HepG2 (cell line): ENCODE measurements around the gene PRDM10. TPM values are rescaled to one million over a fixed set of nuclear protein-coding genes. Genes with fewer than 3 reads are reported as not detected.

Experiments
- AHDC1 ChIP-seq: sonication (generic); formaldehyde crosslinking; IDR thresholded peaks from 2 replicates; pipeline ENCODE4 v1.5.1; 2020; ENCODE audit warnings: mild to moderate bottlenecking, missing genetic modification reagents, borderline replicate concordance
- ARNT ChIP-seq: fragments of 450-650 bp; IDR thresholded peaks from 2 replicates; pipeline ENCODE4 v1.6.1; 2017
- BHLHE40 ChIP-seq: IDR thresholded peaks from 2 replicates; pipeline ENCODE4 v1.6.1; 2011; ENCODE audit warnings: low read length, improper control_type of control experiment
- CREBL2 ChIP-seq: sonication (generic); formaldehyde crosslinking; IDR thresholded peaks from 2 replicates; pipeline ENCODE4 v1.8.1; 2023; ENCODE audit warnings: missing genetic modification reagents, mild to moderate bottlenecking, borderline replicate concordance
- ELF3 ChIP-seq: IDR thresholded peaks from 2 replicates; pipeline ENCODE4 v1.6.1; 2016; ENCODE audit warnings: missing genetic modification reagents, missing compliant biosample characterization
- ERF ChIP-seq: IDR thresholded peaks from 2 replicates; pipeline ENCODE4 v1.6.1; 2018; ENCODE audit warnings: missing biosample characterization, missing genetic modification reagents
- ESRRA ChIP-seq: sonication (generic); formaldehyde crosslinking; IDR thresholded peaks from 2 replicates; pipeline ENCODE4 v1.5.1; 2020; ENCODE audit warnings: mild to moderate bottlenecking, low read depth, missing genetic modification reagents
- HNF1B ChIP-seq: sonication (generic); formaldehyde crosslinking; IDR thresholded peaks from 2 replicates; pipeline ENCODE4 v1.5.1; 2020; ENCODE audit warnings: mild to moderate bottlenecking, moderate library complexity, missing genetic modification reagents
- HNF4G ChIP-seq, 2 experiments: sonication (generic) in 1 of 2; formaldehyde crosslinking in 1 of 2; IDR thresholded peaks; 2 replicates each; pipeline versions ENCODE4 v1.4.0 to v1.6.1; 2011 to 2020; ENCODE audit warnings: borderline replicate concordance in 2 of 2, low read depth in 2 of 2, mild to moderate bottlenecking in 2 of 2, low read length in 1 of 2, missing genetic modification reagents in 1 of 2, moderate library complexity in 1 of 2
- ISL2 ChIP-seq: sonication (generic); formaldehyde crosslinking; IDR thresholded peaks from 2 replicates; pipeline ENCODE4 v1.5.0; 2020; ENCODE audit warnings: missing genetic modification reagents
- KDM2A ChIP-seq: sonication (generic); formaldehyde crosslinking; IDR thresholded peaks from 2 replicates; pipeline ENCODE4 v1.4.0; 2020; ENCODE audit warnings: low read depth, missing genetic modification reagents, borderline replicate concordance
- KLF11 ChIP-seq: IDR thresholded peaks from 2 replicates; pipeline ENCODE4 v1.6.1; 2016; ENCODE audit warnings: missing compliant biosample characterization
- MATR3 ChIP-seq: sonication (generic); formaldehyde crosslinking; IDR thresholded peaks from 2 replicates; pipeline ENCODE4 v1.4.0; 2020; ENCODE audit warnings: missing genetic modification reagents
- PHF8 ChIP-seq: sonication (generic); formaldehyde crosslinking; IDR thresholded peaks from 2 replicates; pipeline ENCODE4 v1.5.0; 2020; ENCODE audit warnings: missing genetic modification reagents
- RAD21 ChIP-seq: fragments of 450-650 bp; formaldehyde crosslinking; IDR thresholded peaks from 2 replicates; pipeline ENCODE4 v1.5.0; 2020; ENCODE audit warnings: mild to moderate bottlenecking
- SAP130 ChIP-seq: IDR thresholded peaks from 2 replicates; pipeline ENCODE4 v1.6.1; 2016; ENCODE audit warnings: low read depth
- SCMH1 ChIP-seq: sonication (generic); formaldehyde crosslinking; IDR thresholded peaks from 2 replicates; pipeline ENCODE4 v1.9.0; 2021; ENCODE audit warnings: missing genetic modification reagents, mild to moderate bottlenecking, borderline replicate concordance
- SKIL ChIP-seq: sonication (generic); formaldehyde crosslinking; IDR thresholded peaks from 2 replicates; pipeline ENCODE4 v1.8.0; 2022; ENCODE audit warnings: missing genetic modification reagents, mild to moderate bottlenecking, moderate library complexity, borderline replicate concordance
- ZMYM2 ChIP-seq: sonication (generic); formaldehyde crosslinking; IDR thresholded peaks from 2 replicates; pipeline ENCODE4 v1.8.0; 2022; ENCODE audit warnings: mild to moderate bottlenecking, missing genetic modification reagents
- ZNF224 ChIP-seq: sonication (generic); formaldehyde crosslinking; IDR thresholded peaks from 2 replicates; pipeline ENCODE4 v1.5.0; 2020; ENCODE audit warnings: mild to moderate bottlenecking, missing genetic modification reagents
- ZNF253 ChIP-seq: sonication (generic); formaldehyde crosslinking; IDR thresholded peaks from 2 replicates; pipeline ENCODE4 v1.8.0; 2022; ENCODE audit warnings: mild to moderate bottlenecking, missing genetic modification reagents, borderline replicate concordance
- ZNF496 ChIP-seq: sonication (generic); formaldehyde crosslinking; IDR thresholded peaks from 2 replicates; pipeline ENCODE4 v1.8.1; 2023; ENCODE audit warnings: mild to moderate bottlenecking, moderate library complexity, missing genetic modification reagents; ENCODE audit not compliant: insufficient replicate concordance
- ZNF724P ChIP-seq: sonication (generic); formaldehyde crosslinking; IDR thresholded peaks from 2 replicates; pipeline ENCODE4 v1.8.0; 2022; ENCODE audit warnings: missing genetic modification reagents, borderline replicate concordance
- polyA plus RNA-seq, 8 experiments: library from polyadenylated mRNA; depleted of rRNA in 3 of 8; stranded (reverse) in 7 of 8; unstranded in 1 of 8; fragments of >200 nt; fragmentation: Illumina TruSeq in 4 of 8; extraction: Trizol in 4 of 8; gene quantifications; 2 replicates each; pipeline versions ENCODE4 v1.2.1 to v1.2.3, GENCODE V29; 2011 to 2016; ENCODE audit warnings: low read depth in 4 of 8, missing spikeins in 1 of 8, mixed read lengths in 1 of 8; ENCODE audit not compliant: insufficient read depth in 1 of 8
- total RNA-seq, 5 experiments: library from RNA; depleted of rRNA; stranded (reverse); fragments of >200 nt; fragmentation: Illumina TruSeq; extraction: Trizol; gene quantifications; 2 replicates each; pipeline ENCODE4 v1.2.3, GENCODE V29; 2016; ENCODE audit warnings: low read depth in 1 of 5

PRDM10 gene
- total and polyA plus RNA-seq, 2 of the 13 experiments (the other 11 are each of a cell fraction or from before 2014, with no cell fraction given): 5.7 to 5.8 TPM

GRCh38 chr11:129973809-129974208 lies 28.8 kb downstream of the PRDM10 start (continued):
- no peak for TF ChIP-seq SKIL (CRISPR knock-in tag)
- TF ChIP-seq ZNF253: no peak
- no peak; the same call in 1 of the 2 replicates for TF ChIP-seq AHDC1
- no peak for TF ChIP-seq RAD21
- TF ChIP-seq ELF3 (CRISPR knock-in tag): no peak
- TF ChIP-seq SAP130 (CRISPR knock-in tag): peak; percentile 65
- no peak for TF ChIP-seq PHF8
- TF ChIP-seq KDM2A (CRISPR knock-in tag): no peak
- TF ChIP-seq ISL2 (CRISPR knock-in tag): no peak
- no peak for TF ChIP-seq SCMH1
- no peak for TF ChIP-seq ZNF724P (CRISPR knock-in tag)
- no peak; the same call in 1 of the 2 replicates for TF ChIP-seq HNF4G (IDR thresholded peaks at IDR 0.05; ENCODE audit: borderline replicate concordance, low read depth, low read length)
- TF ChIP-seq HNF4G (CRISPR knock-in tag; IDR thresholded peaks at IDR 0.05; ENCODE audit: borderline replicate concordance, low read depth): no peak
- TF ChIP-seq ERF (CRISPR knock-in tag): no peak
- TF ChIP-seq MATR3: no peak
- TF ChIP-seq ZNF496 (CRISPR knock-in tag): no peak
- no peak for TF ChIP-seq ZMYM2 (CRISPR knock-in tag)
- no peak for TF ChIP-seq BHLHE40
- TF ChIP-seq ZNF224 (CRISPR knock-in tag): no peak
- TF ChIP-seq ESRRA (CRISPR knock-in tag): no peak
- TF ChIP-seq ARNT: no peak
- TF ChIP-seq KLF11: no peak
- no peak for TF ChIP-seq HNF1B (CRISPR knock-in tag)
- no peak for TF ChIP-seq CREBL2 (CRISPR knock-in tag)
